Hematopoietic multipotent progenitor cell treated with erythropoietin and hydrocortisone succinate and interleukin-3 and kit ligand, for 8 days (in vitro differentiated cells): ENCODE measurements around the gene SZT2.
"Not testable (repeated sequence)": the region's sequence is repeated elsewhere in the genome, so short reads cannot be mapped to it uniquely, and the experiment has no call there.

Source experiments
- DNase-seq: peaks from one replicate; pipeline ENCODE4 v3.0.0-alpha.2; 2015

The SZT2 gene

GRCh38 chr1:43444151-43444828 lies 54.6 kb downstream of the SZT2 start:
- DNase-seq = no peak

GRCh38 chr1:43444836-43445235 lies 55.1 kb downstream of the SZT2 start:
- peak; percentile 35 for DNase-seq

GRCh38 chr1:43445606-43446387 lies 56.1 kb downstream of the SZT2 start:
- DNase-seq = no peak

- DNase-seq = no peak
Measured at GRCh38 chr1:43446388-43446740, 56.7 kb downstream of the SZT2 start.

DNA sequence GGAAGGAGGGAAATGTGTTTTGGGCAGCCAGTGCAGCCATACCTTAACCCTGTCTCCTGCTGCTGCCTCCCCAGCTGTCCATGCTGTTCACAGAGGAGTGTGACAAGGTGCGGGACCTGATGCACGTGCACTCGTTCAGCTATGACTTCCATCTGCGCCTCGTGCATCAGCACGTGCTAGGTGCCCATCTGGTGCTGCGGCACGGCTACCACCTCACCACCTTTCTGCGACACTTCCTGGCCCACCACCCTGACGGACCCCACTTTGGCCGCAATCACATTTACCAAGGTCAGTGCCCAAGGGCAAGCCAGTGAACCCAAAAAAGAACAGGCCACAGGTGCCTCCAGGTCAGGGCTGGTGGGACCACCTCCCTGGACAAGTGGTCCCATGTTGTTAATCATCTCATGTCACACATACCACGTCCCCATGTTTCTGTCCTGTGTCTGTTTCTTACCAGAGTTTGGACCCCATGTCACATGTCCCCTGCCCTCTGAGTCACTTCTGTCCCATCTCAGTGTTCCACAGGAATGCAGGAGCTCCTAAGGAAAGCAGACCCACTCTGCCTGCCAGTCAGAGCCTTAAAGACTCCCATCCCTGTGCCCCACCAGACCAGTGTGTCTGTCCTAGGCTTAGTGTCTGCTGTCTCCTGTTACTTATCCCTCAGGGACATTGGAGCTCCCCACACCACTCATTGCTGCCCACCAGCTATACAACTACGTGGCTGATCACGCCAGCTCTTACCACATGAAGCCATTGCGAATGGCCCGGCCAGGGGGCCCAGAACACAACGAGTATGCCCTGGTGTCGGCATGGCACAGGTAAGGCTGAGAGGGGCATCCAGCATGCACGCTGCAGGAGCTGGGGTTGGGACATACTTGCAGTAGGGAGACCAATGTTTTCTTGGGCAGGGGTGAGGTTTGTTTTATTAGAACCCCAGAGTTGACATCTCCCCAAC lies 57.5 kb downstream of the SZT2 start:
- no peak for DNase-seq

DNA sequence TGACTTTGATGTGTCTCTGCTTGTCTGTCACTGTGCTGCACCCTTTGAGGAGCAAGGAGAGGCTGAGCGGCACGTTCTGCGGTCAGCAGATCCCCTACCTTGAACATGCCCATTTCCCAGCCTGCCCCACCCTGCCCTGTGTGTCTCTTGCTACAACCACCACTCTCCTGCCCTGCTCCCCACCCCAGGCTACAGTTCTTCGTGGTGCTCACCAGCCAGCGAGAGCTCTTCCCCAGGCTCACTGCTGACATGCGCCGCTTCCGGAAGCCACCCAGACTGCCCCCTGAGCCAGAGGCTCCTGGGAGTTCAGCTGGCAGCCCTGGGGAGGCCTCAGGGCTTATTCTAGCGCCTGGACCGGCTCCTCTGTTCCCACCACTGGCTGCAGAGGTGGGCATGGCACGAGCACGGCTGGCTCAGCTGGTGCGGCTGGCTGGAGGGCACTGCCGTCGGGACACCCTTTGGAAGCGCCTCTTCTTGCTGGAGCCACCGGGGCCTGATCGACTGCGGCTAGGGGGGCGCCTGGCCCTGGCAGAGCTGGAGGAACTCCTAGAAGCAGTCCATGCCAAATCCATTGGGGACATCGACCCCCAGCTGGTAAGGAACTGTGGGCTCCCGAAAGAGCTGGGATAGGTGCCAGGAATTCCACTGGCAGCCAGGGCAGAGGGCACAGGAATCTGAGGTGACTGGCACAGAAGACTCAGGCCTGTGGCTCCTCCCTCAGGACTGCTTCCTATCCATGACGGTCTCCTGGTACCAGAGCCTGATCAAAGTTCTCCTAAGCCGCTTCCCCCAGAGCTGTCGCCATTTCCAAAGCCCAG lies 58.4 kb downstream of the SZT2 start:
- no peak for DNase-seq

GRCh38 chr1:43448955-43449707 lies 59.4 kb downstream of the SZT2 start:
- no peak for DNase-seq

DNA sequence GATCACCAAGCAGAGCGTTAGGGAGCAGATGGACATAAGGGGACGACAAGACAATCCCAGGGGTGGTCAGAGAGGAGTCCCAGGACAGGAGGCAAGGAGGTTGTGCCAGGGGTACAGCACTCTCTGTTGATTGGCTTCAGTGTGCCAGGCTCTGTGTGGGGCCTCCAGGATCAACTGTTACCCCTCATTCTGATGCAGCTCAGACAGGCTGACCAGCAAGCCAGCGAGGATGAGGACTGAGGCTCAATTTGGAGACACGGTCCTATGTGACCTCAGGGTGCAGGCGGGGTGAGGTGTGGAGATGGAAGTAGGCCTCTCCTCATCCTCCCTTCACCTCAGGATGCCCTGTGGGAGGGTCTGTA lies 60.0 kb downstream of the SZT2 start:
- no peak for DNase-seq

DNA sequence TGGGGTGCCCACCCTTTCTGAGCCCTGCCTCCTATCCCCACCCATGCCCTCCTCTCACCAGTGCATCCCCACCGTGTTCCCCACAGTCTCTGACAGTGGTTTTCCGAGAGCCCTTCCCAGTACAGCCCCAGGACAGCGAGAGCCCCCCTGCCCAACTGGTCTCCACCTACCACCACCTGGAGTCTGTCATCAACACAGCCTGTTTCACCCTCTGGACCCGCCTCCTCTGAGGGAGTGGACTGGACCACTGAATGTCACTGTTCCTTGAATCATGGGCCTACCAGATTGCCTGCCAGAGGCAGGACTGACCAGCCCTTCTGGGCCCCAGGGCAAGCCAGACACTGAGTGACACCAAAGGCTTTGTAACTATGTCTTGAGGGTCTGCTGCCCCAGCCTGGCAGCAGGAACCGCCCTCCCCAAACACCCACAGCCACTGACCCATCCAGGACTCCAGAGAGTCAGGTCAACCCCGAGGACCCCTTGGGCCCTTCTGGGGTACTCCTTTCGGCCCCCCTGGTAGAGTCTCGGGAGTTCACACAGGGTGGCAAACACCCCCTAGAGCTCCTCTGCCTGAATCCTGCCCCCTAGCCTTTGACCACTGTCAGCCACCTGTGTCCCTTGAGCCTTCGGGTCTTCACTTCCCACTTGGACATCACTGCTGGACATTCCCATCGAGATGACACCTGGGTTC lies 60.7 kb downstream of the SZT2 start:
- no peak for DNase-seq

DNA sequence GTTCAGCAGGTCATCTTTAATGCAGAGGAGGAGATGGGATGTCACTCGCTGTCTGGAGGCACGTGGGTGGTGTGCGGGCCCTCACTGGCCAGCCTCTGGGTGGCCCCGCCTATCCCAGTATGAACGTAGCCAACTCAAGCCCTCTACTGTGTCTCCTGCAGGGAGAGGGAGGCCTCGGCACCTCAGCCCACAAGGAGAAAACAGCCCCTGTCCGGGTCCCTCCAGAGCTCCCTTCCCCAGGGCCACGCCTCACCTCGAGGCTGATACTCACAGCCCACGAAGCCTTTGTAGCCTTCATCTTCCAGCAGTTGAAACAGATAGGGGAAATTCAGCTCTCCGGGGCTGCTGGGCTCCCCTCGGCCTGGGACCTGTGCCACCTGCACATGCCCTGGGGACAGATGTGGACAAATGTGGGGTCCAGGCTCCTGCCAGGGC lies 61.5 kb downstream of the SZT2 start:
- no peak for DNase-seq

DNA sequence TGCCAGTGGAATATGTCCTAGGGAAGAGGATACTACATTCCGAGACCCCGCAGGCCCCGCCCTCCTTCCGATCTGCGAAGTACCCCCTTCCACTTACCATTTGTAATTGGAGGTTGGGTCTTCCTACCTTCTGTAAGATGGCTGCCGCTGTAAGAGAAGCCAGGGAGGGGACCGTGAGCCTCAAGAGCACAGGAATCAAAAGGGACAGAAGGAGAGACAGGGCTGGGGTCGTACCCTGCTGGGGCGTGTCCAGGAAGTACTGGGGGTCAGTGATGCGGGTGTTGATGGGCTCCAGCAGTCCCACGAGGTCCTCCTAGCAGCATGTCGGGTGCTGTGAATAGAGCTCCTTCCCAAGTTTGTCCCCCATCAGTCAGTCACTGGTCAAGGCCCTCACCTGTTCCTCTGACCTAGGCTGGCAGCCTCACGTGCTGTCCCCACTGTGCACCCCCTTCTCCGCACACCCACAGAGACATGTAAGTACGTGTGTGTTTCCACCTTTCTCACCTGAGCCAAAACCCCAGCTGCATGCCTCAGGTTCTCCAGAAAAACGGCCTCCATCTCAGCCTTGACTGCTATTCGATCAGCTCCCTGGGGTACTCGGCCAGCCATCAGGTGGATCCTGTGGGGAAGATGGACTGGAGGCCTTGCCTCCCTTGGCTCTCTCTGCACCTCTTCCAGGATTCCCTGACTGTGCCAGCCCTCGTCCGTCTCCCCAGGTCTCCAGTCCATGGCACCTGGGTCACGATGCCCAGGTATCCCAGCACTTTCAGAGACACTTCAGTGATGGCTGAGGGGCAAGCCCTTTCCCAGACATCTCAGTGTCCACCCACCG lies 62.2 kb downstream of the SZT2 start:
- no peak for DNase-seq

GRCh38 chr1:43452789-43453441 lies 63.2 kb downstream of the SZT2 start:
- DNase-seq = peak; percentile 91

DNA sequence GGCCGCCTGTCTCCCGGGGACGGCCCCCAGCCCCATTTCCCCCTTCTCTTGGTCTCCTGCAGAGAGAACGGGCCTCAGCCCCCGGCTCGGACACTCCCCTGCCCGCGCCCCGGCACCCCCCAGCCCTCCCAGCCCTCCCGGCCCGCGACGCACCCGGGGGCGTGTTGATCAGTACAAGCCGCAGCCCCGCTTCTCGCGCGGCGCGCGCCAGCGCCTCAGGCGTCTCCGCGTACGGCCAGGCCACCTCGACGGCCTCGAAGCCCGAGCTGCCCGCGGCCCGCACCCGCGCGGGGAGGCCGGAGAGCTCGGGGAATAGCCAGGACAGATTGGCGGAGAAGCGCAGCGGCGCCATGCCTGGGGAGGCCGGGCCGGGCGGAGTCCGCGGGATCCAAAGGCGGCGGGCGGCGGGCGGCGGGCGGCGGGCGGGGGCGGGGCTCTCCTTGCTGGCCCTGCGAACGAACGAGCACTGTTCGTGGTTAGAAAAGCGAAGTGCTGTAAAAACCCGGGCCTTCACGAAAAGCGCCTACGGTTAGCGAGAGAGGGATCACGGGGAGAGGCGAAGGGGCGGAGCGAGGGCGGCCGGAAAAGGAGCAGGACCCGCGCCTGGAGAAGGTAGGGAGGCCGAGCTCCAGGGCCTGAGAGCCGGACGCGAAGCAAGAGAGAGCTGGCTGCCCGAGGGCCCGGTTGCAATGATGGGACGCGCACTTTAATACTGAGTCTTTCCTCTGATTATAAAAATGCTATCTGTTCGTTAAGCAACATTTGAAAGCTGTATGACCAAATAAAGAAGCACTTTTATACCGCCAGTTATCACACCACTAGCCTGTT lies 64.0 kb downstream of the SZT2 start, which contains the start of gene HYI:
HYI (minus strand) TSS at position 490 of the 828 bp plus-strand sequence; CDS start at position 352, 138 bp downstream.
- DNase-seq = peak; percentile 87

GRCh38 chr1:43454270-43455011 lies 64.7 kb downstream of the SZT2 start:
- DNase-seq = peak; percentile 93

DNA sequence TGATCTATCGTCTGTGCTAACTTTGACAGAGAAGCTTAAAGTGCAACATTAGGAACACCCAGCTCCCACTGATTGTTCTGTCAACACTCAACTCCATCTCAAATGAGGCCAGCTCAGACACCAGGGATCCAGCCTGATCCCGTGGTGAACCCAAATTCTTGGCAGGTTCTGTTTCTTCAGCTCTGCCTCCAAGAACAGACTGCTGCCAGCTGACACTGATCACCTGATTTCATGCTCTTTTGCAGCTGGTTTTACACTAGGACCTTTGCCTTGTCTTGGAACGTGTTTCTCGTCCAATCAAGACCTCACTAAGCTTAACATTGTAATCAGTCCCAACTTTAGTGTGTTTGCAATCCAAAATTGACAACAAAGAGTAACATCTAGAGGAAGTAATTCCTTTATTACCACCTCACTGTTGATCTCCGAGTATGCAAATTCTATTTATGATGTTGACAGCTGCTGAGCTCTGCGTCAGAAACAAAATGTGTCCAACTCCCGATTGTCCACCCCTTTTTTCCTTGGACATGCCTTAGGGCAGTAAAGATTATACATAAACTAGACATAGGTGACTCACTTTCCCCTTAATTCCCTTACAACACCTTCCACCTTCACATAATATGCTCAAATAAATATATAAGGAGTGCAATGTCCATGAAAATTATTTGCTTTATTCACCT lies 65.7 kb downstream of the SZT2 start:
- no peak for DNase-seq

DNA sequence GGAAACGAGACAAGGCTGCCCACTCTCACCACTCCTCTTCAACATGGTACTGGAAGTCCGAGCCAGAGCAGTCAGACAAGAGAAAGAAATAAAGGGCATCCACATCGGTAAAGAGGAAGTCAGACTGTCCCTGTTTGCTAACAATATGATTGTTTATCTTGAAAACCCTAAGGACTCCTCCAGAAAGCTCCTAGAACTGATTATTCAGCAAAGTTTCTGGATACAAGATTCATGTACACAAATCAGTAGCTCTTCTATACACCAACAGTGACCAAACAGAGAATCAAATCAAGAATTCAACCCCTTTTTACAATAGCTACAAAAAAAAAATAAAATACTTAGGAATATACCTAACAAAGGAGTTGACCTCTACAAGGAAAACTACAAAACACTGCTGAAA lies 68.7 kb downstream of the SZT2 start:
- DNase-seq = not testable (repeated sequence)
